ENCODE results near the gene C1RL. TPM values are rescaled to one million over a fixed set of nuclear protein-coding genes. Genes with fewer than 3 reads are reported as not detected.

C1RL gene
- total RNA-seq, 1 donor from 2014 or later = 10.7 TPM

- ATAC-seq (ENCODE audit: poor library complexity) = no peak
- DNase-seq = no peak
- intact Hi-C loops (cut with DNase I) = no loop called here
Observed at GRCh38 chr12:7141351-7142005, 32.5 kb upstream of the C1RL start.

GRCh38 chr12:7139200-7139599 is 30.2 kb upstream of the C1RL start:
- ATAC-seq (ENCODE audit: poor library complexity) = no peak
- no peak for DNase-seq
- intact Hi-C loops (cut with DNase I) = no loop called here

DNA sequence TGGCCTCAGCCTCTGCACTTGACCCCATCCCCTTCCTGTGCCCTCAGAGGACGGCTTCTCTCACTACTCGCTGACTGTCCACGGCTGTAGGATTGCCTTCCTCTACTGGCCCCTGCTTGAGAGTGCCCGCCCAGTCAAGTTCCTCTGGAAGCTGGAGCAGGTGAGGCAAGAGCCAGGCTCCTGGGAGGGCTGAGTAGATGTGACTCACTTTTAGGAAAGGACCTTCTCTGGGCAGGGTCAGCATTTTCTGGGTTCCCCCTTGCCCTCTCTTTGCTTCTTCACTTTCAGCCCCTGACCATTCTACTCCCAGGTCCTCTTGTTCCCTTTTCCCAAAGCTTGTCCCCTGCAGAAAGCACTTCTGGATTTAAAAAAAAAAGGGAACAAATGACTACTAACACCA is 28.9 kb upstream of the C1RL start:
- ATAC-seq (ENCODE audit: poor library complexity) (no peak), DNase-seq (no peak)
- intact Hi-C loops (cut with DNase I) = no loop called here

DNA sequence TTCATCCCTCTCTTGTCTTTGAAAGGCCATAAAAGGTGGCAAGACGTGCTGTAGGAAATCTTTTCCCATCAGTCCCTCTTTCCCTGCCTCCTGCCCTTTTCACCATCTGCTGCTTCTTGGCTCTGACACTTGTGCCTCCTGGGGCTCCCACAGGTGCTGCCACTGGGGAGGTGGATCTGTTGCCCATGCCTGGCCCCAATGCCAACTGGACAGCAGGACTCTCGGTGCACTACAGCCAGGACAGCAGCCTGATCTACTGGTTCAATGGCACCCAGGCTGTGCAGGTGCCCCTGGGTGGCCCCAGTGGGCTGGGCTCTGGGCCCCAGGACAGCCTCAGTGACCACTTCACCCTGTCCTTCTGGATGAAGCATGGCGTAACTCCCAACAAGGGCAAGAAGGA is 27.7 kb upstream of the C1RL start:
- no peak for DNase-seq
- intact Hi-C loops (cut with DNase I) = no loop called here
- no peak for ATAC-seq (ENCODE audit: poor library complexity)

- no peak for DNase-seq
- intact Hi-C loops (cut with DNase I) = no loop called here
- no peak for ATAC-seq (ENCODE audit: poor library complexity)
Observed at GRCh38 chr12:7136071-7136470, 27.1 kb upstream of the C1RL start.

DNA sequence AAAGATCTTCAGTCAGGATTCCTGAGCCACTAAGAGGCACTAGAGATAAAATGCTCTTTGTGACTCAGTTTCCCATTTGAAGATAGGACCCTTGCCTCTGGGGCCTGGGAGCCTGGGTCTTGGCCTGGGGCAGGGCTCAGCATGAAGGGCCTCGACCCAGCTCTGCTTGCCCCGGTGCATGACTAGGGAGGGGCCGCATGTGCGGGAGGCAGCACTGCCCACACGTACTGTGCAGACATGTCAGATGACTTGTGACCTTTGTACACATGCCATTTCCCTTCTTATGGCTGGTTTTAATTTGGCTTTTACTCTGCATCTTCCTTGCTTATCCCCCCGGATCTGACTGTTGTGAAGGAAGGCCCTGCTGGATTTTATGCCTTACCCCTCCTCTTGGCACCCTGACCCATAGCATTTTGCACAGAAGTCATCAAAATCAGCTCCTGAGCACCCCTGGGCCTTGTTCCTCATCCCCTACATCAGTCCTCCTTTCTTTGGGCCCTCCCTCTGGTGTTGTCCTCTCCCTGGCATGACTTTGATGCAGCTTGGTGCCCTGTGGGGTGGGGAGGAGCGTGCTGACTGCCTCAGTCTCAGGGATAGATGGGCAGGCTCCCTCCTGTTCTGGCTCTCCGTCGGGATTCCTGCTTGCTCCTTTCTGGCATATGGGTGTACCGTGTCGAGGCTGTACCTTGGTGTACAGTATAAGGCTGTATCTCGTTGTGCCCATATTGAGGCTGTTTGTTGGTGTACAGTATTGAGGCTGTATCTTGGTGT is 25.6 kb upstream of the C1RL start:
- intact Hi-C loops (cut with DNase I) = no loop called here
- no peak for DNase-seq
- no peak for ATAC-seq (ENCODE audit: poor library complexity)

DNA sequence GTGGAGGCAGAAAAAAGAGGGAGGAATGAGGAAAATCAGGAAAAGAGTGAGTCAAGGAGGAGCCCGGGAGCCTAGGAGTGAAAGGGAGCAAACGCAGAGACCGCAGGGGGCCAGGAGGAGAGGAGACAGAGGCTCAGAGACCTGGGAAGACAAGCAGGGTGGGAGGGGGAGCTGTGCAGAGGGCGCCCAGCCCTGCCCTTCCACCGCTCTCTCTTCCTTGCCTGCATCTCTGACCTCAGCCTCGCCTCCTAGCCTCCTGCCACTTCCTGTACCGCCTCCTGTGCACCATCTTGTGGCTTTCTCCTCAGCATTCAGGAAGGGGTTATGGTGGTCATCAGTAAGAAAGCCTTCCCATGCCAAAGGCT is 22.5 kb upstream of the C1RL start:
- ATAC-seq (ENCODE audit: poor library complexity) (no peak), DNase-seq (peak; percentile 40)
- intact Hi-C loops (cut with DNase I) = no loop called here

DNA sequence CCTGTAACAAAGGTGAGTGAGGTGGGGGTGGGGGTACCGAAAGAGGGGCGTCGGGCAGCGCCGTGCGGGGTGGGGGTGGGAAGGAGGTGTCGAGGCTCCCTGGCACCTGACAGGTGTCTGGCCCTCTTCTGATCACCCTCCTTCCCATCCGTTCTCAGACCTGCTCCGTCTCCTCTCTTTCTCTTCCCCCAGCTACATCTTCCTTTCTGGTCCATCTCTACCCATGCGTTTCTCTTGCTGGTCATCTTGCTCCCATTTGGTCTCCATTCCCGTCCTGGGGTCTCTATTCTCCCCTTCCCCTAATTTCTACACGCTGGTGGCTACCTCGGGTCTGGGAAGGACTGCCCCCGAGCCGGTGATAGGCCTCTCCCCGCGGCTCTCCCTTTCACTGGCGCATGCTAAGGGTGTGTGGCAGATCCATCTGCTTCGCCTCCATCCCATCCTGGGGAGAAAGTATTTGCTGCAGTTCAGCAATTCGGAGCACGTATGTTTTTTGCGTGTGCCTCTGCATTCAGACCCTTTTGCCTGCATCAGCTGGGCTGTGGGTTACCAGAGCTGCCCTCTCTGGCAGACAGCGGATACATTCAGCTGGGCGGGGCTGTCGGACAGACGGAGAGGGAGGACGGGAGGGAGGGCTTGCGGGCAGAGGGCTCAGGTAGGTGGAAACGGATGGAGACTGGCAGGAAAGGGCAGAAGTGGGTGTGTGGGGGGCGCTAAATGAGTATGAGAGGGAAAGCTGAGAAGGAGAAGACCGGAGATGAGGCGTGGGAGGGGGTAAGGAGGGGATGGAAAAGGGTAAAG is 21.9 kb upstream of the C1RL start:
- intact Hi-C loops (cut with DNase I) = no loop called here
- DNase-seq (peak; percentile 72), ATAC-seq (ENCODE audit: poor library complexity) (peak; percentile 62)

DNA sequence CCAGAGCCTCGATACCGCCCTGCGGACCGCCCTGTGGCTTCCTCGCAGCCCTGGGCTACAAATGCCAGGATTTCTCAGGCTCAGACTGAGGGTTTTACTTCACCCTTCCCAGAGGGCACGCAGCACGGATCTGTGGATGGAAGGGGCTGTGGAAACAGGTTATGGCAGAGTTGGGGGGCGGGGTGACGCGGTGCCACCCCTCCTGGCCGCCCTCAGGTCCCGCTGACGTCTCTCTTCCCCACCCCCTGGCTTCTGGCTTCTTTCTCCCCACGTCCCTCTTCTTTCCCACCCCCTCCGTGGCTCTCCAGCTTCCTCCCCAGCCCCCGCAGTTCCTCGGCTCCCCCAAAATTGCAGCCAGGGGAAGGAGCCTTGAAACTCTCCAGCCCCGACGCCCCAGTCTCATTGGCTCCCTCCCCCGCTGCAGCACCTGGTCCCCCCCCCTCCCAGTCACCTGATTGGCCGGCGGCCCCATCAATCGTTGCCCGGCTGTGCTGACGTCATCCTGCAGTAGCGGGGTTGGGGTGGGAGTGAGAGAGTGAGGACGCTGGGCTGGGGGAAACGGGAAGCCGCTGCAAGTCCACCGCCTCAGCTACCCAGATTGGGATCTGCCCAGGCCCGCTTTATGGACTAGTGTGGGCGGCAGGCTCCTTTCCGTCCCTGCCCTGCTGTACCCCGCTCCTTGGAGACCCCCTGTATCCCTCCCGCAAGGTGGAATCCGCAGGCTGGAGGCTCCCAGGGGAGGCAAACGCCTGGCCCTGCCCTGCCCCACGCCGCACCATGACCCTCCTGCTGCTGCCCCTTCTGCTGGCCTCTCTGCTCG is 21.1 kb upstream of the C1RL start, which contains the start of gene CLSTN3:
CLSTN3 (plus strand) TSS at position 500 of the 820 bp plus-strand sequence; CDS start at position 778, 278 bp downstream.
- ATAC-seq (ENCODE audit: poor library complexity) = peak; percentile 89
- intact Hi-C loops (cut with DNase I) = no loop called here
- DNase-seq = peak; percentile 82

GRCh38 chr12:7129287-7129871 is 20.4 kb upstream of the C1RL start:
- DNase-seq (no peak), ATAC-seq (ENCODE audit: poor library complexity) (no peak)
- intact Hi-C loops (cut with DNase I) = no loop called here

- no peak for DNase-seq
- intact Hi-C loops (cut with DNase I) = no loop called here
- no peak for ATAC-seq (ENCODE audit: poor library complexity)
Observed at GRCh38 chr12:7128681-7129286, 19.8 kb upstream of the C1RL start, which contains the start of gene RBP5. TSS of gene RBP5 (minus strand) at chr12:7128889. CDS start at chr12:7128775, 114 bp downstream.

DNA sequence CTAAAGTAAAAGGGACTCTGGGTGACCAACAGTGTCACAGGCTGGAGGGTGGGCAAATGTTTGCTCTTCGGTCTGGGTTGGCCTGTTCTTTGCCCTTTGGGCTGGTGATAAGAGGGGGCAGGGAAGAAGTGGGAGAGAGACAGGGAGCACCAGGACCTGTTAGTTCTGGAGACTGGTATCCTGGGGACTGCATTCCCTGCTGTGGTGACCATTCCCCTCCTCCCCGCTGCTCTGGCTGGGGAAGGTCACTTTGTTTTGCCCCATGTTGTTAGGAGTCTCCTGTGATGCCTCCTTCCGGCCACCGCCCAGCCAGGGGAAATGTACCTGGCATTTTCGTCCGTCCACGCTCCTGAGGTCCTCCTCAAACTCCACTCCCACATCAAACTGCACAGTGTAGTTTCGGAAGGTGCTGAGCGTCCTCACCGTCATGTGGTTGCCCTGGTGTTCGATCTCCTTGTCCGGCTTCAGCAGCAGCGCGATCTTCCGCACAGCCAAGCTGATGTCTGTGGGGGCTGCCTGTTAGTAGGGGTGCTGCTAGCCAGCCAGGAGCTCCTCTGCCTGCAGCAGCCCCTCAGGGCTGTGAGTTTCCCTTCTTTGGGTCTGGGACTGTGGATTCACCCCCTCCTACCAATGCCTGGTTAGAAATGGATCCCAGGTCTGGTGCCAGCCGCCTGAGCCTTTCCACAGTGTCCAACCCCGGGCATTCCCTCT is 19.1 kb upstream of the C1RL start:
- intact Hi-C loops (cut with DNase I) = no loop called here
- DNase-seq (no peak), ATAC-seq (ENCODE audit: poor library complexity) (no peak)

- ATAC-seq (ENCODE audit: poor library complexity) = no peak
- DNase-seq = no peak
Observed at GRCh38 chr12:7125632-7126227, 16.7 kb upstream of the C1RL start.

DNA sequence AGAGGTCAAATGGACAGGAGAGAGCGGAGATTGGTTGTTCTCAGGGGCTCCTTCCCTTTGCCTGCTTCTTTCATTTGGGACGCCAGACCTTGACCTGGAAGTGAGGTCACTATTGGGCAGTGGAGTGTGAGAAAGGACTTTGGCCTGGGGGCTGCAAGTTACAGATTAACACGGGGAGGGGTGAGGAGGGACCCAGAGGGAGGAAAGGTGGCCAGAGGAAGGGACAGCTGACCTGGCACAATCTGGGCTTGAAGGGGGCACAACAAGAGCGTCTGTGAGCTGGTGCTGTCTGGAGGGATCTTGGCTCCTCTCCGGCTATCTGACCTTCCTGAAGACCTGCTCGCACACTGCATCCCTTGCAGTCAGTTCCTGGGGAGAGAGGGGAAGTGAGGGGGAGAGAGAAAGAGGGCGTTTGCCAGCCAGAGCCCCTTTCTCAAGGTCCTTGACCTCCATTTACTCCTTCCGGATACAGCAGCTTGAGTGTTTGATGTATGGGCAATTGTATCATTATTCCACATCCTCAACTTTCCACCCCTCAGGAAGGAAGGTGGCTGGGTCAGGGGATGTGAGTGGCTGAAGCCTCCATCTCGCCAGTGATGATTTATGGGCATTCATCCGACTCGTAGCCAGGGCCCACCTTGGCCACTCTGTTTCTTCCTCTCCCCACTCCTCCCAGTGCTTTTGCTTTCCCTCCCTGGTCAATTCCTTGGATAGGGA is 14.9 kb upstream of the C1RL start:
- no peak for ATAC-seq (ENCODE audit: poor library complexity)
- DNase-seq = no peak
- intact Hi-C loops (cut with DNase I) = no loop called here

More at GRCh38 chr12:7125632-7126227, 16.7 kb upstream of the C1RL start:
- intact Hi-C loops (cut with DNase I) = no loop called here

GRCh38 chr12:7122811-7123769 is 14.1 kb upstream of the C1RL start:
- DNase-seq (peak; percentile 63), ATAC-seq (ENCODE audit: poor library complexity) (peak; percentile 77)
- intact Hi-C loops (cut with DNase I) = no loop called here

Data from Right ventricle myocardium superior (tissue), 1 donor.